Astrocyte of the cerebellum (primary cell): ENCODE results near the gene DDX20.

ENCODE experiments used
- DNase-seq: peaks from one replicate; pipeline ENCODE4 v3.0.0-alpha.2; 2011; ENCODE audit warnings: low read depth
- H3K4me3 ChIP-seq: 2 replicates; pipeline ENCODE4 v1.5.1; 2011; ENCODE audit warnings: mild to moderate bottlenecking, low read depth, low read length, moderate library complexity
- in situ Hi-C: cut with HindIII; loops from 2 replicates; pipeline ENCODE4 v1.10.0; 2017; ENCODE audit warnings: low sequenced_read_pairs
- TF ChIP-seq, protein P1 (sequence below): IDR thresholded peaks from 2 replicates; pipeline ENCODE4 v1.5.1; 2012; ENCODE audit warnings: low read length, low read depth, moderate library complexity, mild to moderate bottlenecking; ENCODE audit errors: missing control alignments

The DDX20 gene

DNA sequence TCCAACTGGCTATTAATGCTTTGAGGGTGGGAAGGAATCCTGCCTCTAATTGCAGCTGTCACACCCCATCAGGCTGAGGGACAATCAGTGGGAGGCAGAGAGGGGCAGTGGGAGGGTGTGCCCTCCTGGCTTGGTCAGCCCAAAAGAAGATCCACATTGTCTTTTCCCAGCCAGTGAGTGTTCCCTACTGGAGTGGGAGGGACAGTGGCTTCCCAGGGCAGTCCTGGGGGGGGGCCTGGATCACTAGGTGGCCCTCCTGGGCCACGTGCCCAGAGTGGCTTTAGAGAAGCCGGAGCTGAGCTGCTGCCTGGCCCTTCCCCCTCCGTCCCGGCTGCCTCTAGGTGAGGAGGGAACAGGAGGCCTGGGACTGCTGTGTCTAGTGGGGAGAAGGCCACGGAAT, 30.5 kb upstream of the DDX20 start:
- H3K4me3 ChIP-seq, result no peak overlapping the region
- no peak for DNase-seq
- in situ Hi-C loops, result no loop called here
- TF ChIP-seq, protein P1, sequence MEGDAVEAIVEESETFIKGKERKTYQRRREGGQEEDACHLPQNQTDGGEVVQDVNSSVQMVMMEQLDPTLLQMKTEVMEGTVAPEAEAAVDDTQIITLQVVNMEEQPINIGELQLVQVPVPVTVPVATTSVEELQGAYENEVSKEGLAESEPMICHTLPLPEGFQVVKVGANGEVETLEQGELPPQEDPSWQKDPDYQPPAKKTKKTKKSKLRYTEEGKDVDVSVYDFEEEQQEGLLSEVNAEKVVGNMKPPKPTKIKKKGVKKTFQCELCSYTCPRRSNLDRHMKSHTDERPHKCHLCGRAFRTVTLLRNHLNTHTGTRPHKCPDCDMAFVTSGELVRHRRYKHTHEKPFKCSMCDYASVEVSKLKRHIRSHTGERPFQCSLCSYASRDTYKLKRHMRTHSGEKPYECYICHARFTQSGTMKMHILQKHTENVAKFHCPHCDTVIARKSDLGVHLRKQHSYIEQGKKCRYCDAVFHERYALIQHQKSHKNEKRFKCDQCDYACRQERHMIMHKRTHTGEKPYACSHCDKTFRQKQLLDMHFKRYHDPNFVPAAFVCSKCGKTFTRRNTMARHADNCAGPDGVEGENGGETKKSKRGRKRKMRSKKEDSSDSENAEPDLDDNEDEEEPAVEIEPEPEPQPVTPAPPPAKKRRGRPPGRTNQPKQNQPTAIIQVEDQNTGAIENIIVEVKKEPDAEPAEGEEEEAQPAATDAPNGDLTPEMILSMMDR, result no peak

DNA sequence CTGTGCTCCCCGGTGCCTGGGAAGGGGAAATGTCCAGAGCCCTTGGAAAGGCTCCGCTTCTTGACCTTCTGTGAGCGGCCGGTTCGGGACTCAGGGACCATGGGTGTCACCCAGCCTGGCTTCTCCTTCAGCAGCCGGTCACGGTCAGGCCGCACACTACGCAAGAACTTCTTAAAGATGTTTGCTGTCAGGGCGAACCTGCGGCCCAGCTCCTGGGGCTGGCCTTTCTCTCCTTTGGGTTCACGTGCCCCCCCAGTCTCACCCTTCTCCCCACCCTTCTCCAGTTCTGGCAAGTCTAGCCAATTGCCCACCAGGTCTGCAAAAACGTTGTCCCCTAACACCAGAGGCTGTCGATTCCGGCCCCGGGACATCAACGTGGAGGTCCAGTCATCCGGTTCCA, 28.6 kb upstream of the DDX20 start:
- TF ChIP-seq, protein P1, result no peak
- no peak for DNase-seq
- in situ Hi-C loops, result no loop called here

DNA sequence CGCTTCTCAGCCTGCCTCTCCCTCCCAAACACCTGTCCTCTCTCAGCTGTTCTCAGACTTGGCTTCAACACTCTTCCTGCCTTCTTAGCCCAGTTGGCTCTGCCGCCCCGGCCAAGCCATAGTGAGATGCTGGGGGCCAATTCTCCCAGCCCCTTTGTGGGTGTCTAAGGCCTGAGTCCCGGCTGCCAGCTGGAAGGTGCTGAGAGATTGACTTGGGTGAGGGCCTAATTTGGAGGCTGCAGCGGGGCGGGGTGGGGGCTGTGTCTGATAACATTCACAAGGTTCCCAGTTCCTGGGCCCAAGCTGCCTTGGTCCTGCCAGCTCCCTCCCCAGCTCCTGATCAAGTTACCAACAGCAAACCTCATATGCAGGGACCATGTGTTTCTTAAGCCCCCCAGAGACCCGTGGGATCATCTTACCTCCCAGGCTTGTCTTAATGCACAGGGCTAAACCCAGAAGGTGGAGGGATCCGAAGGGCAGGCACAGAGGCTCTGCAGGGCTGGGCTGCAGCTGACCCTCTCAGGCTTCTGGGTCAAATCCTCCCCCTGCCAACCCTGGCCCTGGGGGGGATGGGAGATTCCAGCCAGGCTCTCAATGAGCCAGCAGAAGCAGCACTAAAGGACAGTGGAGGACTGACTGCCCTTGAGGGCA, 26.3 kb upstream of the DDX20 start:
- TF ChIP-seq, protein P1, result no peak
- in situ Hi-C loops, result no loop called here
- no peak overlapping the region for H3K4me3 ChIP-seq
- no peak for DNase-seq

More for the DNA sequence above, 28.6 kb upstream of the DDX20 start:
- H3K4me3 ChIP-seq, result no peak overlapping the region

DNA sequence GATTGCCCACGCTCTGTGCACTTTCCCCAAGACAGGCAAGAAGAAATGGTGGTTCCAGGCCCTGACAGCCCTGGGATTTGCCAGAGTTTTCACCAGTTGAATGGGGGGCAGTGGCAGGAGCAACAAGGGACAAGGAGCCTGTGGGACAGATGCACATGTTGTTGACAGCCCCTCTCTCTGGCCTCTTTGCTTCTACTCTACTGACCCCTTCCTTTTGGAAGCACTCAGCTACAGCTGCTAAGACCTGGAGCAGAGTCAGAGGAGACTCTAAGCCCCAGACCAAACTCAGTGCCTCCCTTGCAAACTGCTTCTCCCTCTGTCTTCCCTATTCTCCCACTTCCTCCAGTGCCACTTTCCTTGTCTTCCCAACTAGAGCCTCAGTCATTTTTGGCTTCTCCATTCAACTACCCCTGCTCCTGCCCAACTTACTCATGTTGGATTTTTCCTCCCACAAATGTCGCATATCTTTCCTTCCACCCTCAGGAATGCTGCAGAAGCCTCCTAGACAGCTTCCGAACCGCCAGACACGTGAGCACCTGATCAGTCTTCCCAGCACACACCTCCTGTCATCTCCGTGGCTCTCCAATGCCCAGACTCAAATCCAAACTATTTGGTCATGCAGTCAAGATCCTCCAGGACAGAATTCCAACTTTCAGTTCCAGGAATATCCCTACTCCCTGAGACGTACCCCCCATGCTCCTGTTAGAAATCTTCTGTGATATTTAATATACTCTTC, 25.6 kb upstream of the DDX20 start:
- in situ Hi-C loops, result loop anchor here (5.0 kb wide), 1 partner anchor 38 kb away; no protein-coding TSS in a partner anchor
- TF ChIP-seq, protein P1, result no peak
- DNase-seq, result no peak
- no peak overlapping the region for H3K4me3 ChIP-seq

DNA sequence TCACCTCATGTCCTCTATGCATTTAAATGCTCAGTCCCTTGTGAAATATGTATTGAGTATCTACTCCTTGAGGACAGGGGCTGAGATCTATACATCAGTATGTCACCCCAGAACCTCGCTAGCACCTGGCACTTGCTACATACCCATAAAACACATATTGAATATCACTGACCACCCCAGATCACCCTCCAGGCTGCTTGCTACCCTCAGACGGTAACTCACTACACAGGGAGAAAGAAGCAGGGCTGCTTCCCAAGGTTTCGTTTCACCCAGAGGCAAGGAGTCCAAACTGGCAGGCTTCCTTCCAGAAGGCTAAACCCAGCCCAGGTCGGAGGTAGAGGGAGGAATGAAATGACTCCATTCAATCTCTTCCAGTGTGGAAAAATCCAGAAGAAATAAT, 25.0 kb upstream of the DDX20 start:
- in situ Hi-C loops, result loop anchor here (5.0 kb wide), 1 partner anchor 38 kb away; no protein-coding TSS in a partner anchor
- no peak for DNase-seq
- no peak overlapping the region for H3K4me3 ChIP-seq
- TF ChIP-seq, protein P1, result no peak

DNA sequence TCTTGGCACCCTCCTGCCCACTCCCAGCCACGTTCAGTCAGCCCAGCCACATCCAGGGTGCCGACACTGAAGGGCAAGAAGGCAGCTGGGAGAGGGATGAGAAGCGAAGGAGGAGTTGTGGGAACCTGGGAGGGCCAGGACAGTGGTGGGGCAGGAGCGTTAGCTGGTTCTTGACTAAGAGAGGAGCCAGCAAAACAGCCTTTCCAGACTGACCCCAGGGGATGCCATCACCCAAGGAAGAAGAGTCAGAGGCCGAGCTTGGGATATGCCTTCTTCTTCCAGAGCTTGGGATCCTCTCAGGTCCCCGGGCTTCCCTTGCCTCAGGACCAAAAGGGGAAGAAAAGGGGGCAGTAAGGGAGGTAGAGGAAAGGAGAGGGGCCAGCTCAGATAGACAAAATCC, 23.7 kb upstream of the DDX20 start:
- no peak overlapping the region for H3K4me3 ChIP-seq
- in situ Hi-C loops, result loop anchor here (5.0 kb wide), 1 partner anchor 40 kb away; no protein-coding TSS in a partner anchor
- TF ChIP-seq, protein P1, result no peak
- DNase-seq, result no peak
